Panc1 (cell line): ENCODE data around the gene BACH2. TPM values are rescaled to one million over a fixed set of nuclear protein-coding genes. Genes with fewer than 3 reads are reported as not detected.
"Not testable (repeated sequence)": the region's sequence is repeated elsewhere in the genome, so short reads cannot be mapped to it uniquely, and the experiment has no call there.

Experiments used
- ATAC-seq: fragments of 200-7000 bp; cut with Tn5 transposase; 2 replicates; pipeline ENCODE4 v1.9.1; 2020; ENCODE audit warnings: mild to moderate bottlenecking, moderate library complexity
- BruUV-seq: library from RNA; stranded (reverse); fragments of 400-500 nt; replicated peaks from 2 replicates; lab custom pipeline; 2021; lab: Mats Ljungman, UMichigan
- CTCF ChIA-PET: fragments of 300-600 bp; sonication (Branson Sonifier 250); formaldehyde crosslinking; loops from one replicate; lab custom pipeline; 2022; ENCODE audit warnings: antibody characterized with exemption; lab: Charles Lee
- POLR2A ChIA-PET: fragments of 300-600 bp; sonication (Branson Sonifier 250); formaldehyde crosslinking; loops from one replicate; lab custom pipeline; 2022; ENCODE audit warnings: antibody characterized with exemption; lab: Charles Lee
- DNase-seq: peaks from one replicate; pipeline ENCODE4 v3.0.0-alpha.2; 2010; ENCODE audit warnings: low read depth, low spot score
- H3K27ac ChIP-seq: 2 replicates; pipeline ENCODE4 v1.5.1; 2011; ENCODE audit warnings: mild to moderate bottlenecking, low read length, inconsistent platforms
- H3K27me3 ChIP-seq: fragments of 200-500 bp; sonication (Bioruptor generic); 2 replicates; pipeline ENCODE4 v1.6.0; 2014; ENCODE audit warnings: low read length, inconsistent platforms; ENCODE audit not compliant: control insufficient read depth, insufficient read depth
- H3K36me3 ChIP-seq: fragments of 200-500 bp; sonication (Bioruptor generic); 2 replicates; pipeline ENCODE4 v1.5.1; 2014; ENCODE audit warnings: inconsistent platforms, mild to moderate bottlenecking, low read length, moderate library complexity; ENCODE audit not compliant: control insufficient read depth, insufficient read depth
- H3K4me1 ChIP-seq: 2 replicates; pipeline ENCODE4 v1.5.1; 2011; ENCODE audit warnings: inconsistent platforms, mild to moderate bottlenecking, low read length, moderate library complexity; ENCODE audit not compliant: control insufficient read depth, insufficient read depth
- H3K4me3 ChIP-seq, 2 experiments: 2 replicates each; pipeline ENCODE4 v1.5.1; 2011 to 2012; ENCODE audit warnings: low read depth in 2 of 2, low read length in 2 of 2, mild to moderate bottlenecking in 2 of 2, inconsistent platforms in 1 of 2, moderate library complexity in 1 of 2
- H3K9me3 ChIP-seq: fragments of 200-500 bp; sonication (Bioruptor generic); 2 replicates; pipeline ENCODE4 v1.5.1; 2014; ENCODE audit warnings: low read depth, mild to moderate bottlenecking, inconsistent platforms, low read length, moderate library complexity; ENCODE audit not compliant: control insufficient read depth, insufficient read depth
- POLR2AphosphoS5 ChIP-seq: IDR thresholded peaks from 2 replicates; pipeline ENCODE4 v1.6.1; 2012; ENCODE audit warnings: mild to moderate bottlenecking, low read depth, low read length, moderate library complexity
- SIN3A ChIP-seq: IDR thresholded peaks from 2 replicates; pipeline ENCODE4 v1.6.1; 2012; ENCODE audit warnings: low read depth, mild to moderate bottlenecking, low read length, moderate library complexity, borderline replicate concordance; ENCODE audit not compliant: insufficient read depth
- TCF7L2 ChIP-seq: IDR thresholded peaks from 2 replicates; pipeline ENCODE4 v1.6.1; 2011; ENCODE audit warnings: mild to moderate bottlenecking, low read depth, low read length, inconsistent platforms
- in situ Hi-C: cut with HindIII; loops from 2 replicates; pipeline ENCODE4 v1.10.0; 2016; ENCODE audit warnings: low sequenced_read_pairs, low pct_unique_long_range_greater_than_20kb
- intact Hi-C: fragments of 100-400 bp; cut with micrococcal nuclease; formaldehyde crosslinking; loops from one replicate; pipeline ENCODE4 v1.10.0; 2022; ENCODE audit not compliant: unreplicated experiment
- total RNA-seq: library from RNA; stranded (reverse); gene quantifications from one replicate; pipeline ENCODE4 v1.2.1, GENCODE V29; 2021; ENCODE audit not compliant: unreplicated experiment
- TF ChIP-seq, protein P1 (sequence below), 2 experiments: IDR thresholded peaks; 2 replicates each; pipeline ENCODE4 v1.6.1; 2011 to 2012; ENCODE audit warnings: low read depth in 2 of 2, control low read depth in 1 of 2, low read length in 1 of 2, mild to moderate bottlenecking in 1 of 2, moderate library complexity in 1 of 2; ENCODE audit not compliant: insufficient read depth in 1 of 2
- TF ChIP-seq, protein P2 (sequence below): fragments of 450-650 bp; IDR thresholded peaks from 2 replicates; pipeline ENCODE4 v1.5.1; 2017; ENCODE audit warnings: mild to moderate bottlenecking

BACH2 gene
- total RNA-seq, 1 experiment from 2014 or later, result 1.6 TPM

- DNase-seq (no peak), ATAC-seq (no peak)
- no peak overlapping the region for H3K4me3 ChIP-seq
- no peaks in the 10 kb centered on the region for H3K4me1 ChIP-seq
- H3K36me3 ChIP-seq, result no peaks in the 10 kb centered on the region
- H3K27ac ChIP-seq, result no peak overlapping the region
- H3K9me3 ChIP-seq, result no peaks in the 10 kb centered on the region
- no peaks in the 10 kb centered on the region; the same call in 1 of the 2 replicates for H3K27me3 ChIP-seq
- in situ Hi-C loops, result no loop called here
- no TSS peak for BruUV-seq
- no peak for TF ChIP-seq TCF7L2
- TF ChIP-seq, protein P1, sequence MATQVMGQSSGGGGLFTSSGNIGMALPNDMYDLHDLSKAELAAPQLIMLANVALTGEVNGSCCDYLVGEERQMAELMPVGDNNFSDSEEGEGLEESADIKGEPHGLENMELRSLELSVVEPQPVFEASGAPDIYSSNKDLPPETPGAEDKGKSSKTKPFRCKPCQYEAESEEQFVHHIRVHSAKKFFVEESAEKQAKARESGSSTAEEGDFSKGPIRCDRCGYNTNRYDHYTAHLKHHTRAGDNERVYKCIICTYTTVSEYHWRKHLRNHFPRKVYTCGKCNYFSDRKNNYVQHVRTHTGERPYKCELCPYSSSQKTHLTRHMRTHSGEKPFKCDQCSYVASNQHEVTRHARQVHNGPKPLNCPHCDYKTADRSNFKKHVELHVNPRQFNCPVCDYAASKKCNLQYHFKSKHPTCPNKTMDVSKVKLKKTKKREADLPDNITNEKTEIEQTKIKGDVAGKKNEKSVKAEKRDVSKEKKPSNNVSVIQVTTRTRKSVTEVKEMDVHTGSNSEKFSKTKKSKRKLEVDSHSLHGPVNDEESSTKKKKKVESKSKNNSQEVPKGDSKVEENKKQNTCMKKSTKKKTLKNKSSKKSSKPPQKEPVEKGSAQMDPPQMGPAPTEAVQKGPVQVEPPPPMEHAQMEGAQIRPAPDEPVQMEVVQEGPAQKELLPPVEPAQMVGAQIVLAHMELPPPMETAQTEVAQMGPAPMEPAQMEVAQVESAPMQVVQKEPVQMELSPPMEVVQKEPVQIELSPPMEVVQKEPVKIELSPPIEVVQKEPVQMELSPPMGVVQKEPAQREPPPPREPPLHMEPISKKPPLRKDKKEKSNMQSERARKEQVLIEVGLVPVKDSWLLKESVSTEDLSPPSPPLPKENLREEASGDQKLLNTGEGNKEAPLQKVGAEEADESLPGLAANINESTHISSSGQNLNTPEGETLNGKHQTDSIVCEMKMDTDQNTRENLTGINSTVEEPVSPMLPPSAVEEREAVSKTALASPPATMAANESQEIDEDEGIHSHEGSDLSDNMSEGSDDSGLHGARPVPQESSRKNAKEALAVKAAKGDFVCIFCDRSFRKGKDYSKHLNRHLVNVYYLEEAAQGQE (IDR thresholded peaks at IDR 0.05; ENCODE audit: insufficient read depth in 1 of 2, low read depth in 2 of 2, low read length in 1 of 2), result no peak
- no peak for TF ChIP-seq SIN3A
- TF ChIP-seq, protein P2, sequence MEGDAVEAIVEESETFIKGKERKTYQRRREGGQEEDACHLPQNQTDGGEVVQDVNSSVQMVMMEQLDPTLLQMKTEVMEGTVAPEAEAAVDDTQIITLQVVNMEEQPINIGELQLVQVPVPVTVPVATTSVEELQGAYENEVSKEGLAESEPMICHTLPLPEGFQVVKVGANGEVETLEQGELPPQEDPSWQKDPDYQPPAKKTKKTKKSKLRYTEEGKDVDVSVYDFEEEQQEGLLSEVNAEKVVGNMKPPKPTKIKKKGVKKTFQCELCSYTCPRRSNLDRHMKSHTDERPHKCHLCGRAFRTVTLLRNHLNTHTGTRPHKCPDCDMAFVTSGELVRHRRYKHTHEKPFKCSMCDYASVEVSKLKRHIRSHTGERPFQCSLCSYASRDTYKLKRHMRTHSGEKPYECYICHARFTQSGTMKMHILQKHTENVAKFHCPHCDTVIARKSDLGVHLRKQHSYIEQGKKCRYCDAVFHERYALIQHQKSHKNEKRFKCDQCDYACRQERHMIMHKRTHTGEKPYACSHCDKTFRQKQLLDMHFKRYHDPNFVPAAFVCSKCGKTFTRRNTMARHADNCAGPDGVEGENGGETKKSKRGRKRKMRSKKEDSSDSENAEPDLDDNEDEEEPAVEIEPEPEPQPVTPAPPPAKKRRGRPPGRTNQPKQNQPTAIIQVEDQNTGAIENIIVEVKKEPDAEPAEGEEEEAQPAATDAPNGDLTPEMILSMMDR, result no peak
- TF ChIP-seq POLR2AphosphoS5, result no peak
- POLR2A ChIA-PET, result interaction anchor here (0.6 kb wide), 1 partner anchor 787 kb away, joined by 4 read pairs; no protein-coding TSS in a partner anchor
- CTCF ChIA-PET, result no interaction called here
- intact Hi-C loops, result no loop called here
Observed at GRCh38 chr6:90035047-90035723, 261.5 kb downstream of the BACH2 start.

DNA sequence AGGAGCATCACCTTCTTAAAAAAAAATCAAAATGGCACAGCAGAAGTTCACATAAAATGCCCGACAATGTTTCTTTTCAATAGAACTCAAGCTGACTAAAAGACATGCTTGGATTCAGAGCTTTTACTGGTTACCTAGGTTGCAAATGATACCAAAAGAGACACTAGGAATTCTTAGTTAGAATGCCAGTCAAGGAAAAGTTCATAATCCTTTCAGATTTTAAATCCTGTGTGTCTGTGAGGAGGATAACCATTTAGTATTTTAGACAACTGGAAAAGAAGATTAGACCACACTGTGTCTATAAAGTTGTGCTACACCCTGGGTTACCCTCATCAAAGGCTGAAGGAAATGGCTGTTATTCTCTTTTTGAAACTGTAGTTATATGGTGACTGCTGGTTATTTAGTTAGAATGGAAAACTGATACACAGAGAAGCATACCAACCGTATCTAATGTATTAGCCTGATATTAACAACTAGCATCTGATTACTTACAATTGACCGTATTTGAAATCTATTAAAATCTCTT is 262.8 kb downstream of the BACH2 start:
- ATAC-seq (no peak), DNase-seq (no peak)
- no peak overlapping the region for H3K27ac ChIP-seq
- no peak overlapping the region for H3K4me3 ChIP-seq
- no peaks in the 10 kb centered on the region for H3K9me3 ChIP-seq
- ChIA-PET CTCF (no interaction called here), POLR2A (no interaction called here)
- BruUV-seq, result no TSS peak
- no peaks in the 10 kb centered on the region; the same call in 1 of the 2 replicates for H3K27me3 ChIP-seq
- no peaks in the 10 kb centered on the region for H3K36me3 ChIP-seq
- H3K4me1 ChIP-seq, result no peaks in the 10 kb centered on the region
- in situ Hi-C loops, result no loop called here
- TF ChIP-seq, protein P1 (IDR thresholded peaks at IDR 0.05; ENCODE audit: insufficient read depth in 1 of 2, low read depth in 2 of 2, low read length in 1 of 2), result no peak
- TF ChIP-seq TCF7L2 (no peak), SIN3A (no peak), POLR2AphosphoS5 (no peak)
- TF ChIP-seq, protein P2, result no peak
- intact Hi-C loops, result no loop called here

- POLR2A ChIA-PET, in situ Hi-C loops: not testable (repeated sequence)
Observed at GRCh38 chr6:90032489-90033212, 264.0 kb downstream of the BACH2 start.

More at GRCh38 chr6:90032489-90033212, 264.0 kb downstream of the BACH2 start:
- BruUV-seq, intact Hi-C loops, DNase-seq, H3K4me1 ChIP-seq, H3K27ac ChIP-seq, H3K9me3 ChIP-seq, CTCF ChIA-PET, H3K36me3 ChIP-seq, H3K27me3 ChIP-seq, H3K4me3 ChIP-seq, ATAC-seq: not testable (repeated sequence)
